ENCODE measurements around the gene PPP2R1B.

The PPP2R1B gene

GRCh38 chr11:111765984-111766833 lies at the start of gene PPP2R1B:
Gene PPP2R1B, minus strand, starts transcription at chr11:111766389. Its CDS starts 28 bp downstream, at chr11:111766361.
- TF ChIP-seq EZH2 (IDR thresholded peaks at IDR 0.05) (no peak), POLR2AphosphoS5 (IDR thresholded peaks at IDR 0.05; ENCODE audit: borderline replicate concordance, low read depth, low read length) (peak; percentile 79)
- Histone ChIP-seq H3K4me3 (peak within 1 kb of the TSS; percentile 97), H3K9me3 (ENCODE audit: low read depth, low read length) (no peaks in the 10 kb centered on the region), H3K27ac (peak within 1 kb of the TSS; percentile 72), H3K9ac (ENCODE audit: insufficient read length) (peak within 1 kb of the TSS; percentile 84), H3K36me3 (ENCODE audit: insufficient read depth, low read length) (peaks cover 38% of the 10 kb centered on the region)
- no peak for DNase-seq (ENCODE audit: low read depth, low spot score)

GRCh38 chr11:111815489-111815888 lies 49.3 kb upstream of the PPP2R1B start:
- DNase-seq (ENCODE audit: low read depth, low spot score) = no peak
- no peaks in the 10 kb centered on the region for H3K9me3 ChIP-seq (ENCODE audit: low read depth, low read length)
- peaks cover 5% of the 10 kb centered on the region; the same call in 1 of the 2 replicates for H3K36me3 ChIP-seq (ENCODE audit: insufficient read depth, low read length)
- peak overlapping the region; percentile 96 for H3K27ac ChIP-seq
- no peak overlapping the region for H3K9ac ChIP-seq (ENCODE audit: insufficient read length)
- H3K4me3 ChIP-seq = no peak overlapping the region
- TF ChIP-seq EZH2 (IDR thresholded peaks at IDR 0.05) = no peak
- TF ChIP-seq FOXP2 (optimal IDR thresholded peaks at IDR 0.05; ENCODE audit: control extremely low read depth, extremely low read length, insufficient read depth) = no peak
- no peak for TF ChIP-seq POLR2AphosphoS5 (IDR thresholded peaks at IDR 0.05; ENCODE audit: borderline replicate concordance, low read depth, low read length)

DNA sequence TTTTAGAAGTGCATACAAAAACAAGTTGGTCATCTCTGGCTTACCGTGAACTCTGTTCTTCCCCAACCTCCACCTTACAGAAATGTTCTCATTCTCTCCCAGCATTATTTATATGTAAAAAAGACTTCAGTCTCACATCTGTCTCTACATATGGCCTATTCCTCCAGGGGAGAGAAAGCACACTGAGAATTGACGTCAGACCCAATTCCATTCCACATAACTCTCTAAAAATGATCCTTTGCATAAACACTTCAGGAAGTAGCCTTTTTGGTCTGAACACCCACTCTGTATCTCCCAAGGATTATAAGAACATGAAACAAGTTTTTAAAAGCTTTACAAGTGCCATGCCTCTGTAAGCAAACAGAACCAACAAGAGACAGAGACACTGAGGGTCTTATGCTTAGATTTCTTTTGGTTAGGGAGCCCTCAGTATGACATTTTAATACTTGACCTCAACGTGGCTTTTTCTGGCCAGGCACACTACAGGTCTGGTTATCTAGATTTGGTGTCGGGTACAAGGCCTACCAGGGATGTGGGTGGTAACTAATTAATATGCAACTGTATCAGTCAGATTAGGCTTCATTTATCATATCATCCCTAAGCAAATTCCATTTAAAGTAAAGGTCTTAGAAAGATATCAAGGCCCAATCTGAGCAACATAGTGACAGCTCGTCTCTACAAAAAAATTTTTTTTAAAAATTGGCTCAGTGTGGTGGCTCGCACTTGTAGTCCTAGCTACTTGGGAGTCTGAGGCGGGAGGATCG lies 48.5 kb upstream of the PPP2R1B start:
- no peaks in the 10 kb centered on the region for H3K9me3 ChIP-seq (ENCODE audit: low read depth, low read length)
- H3K4me3 ChIP-seq = peak overlapping the region; percentile 48
- TF ChIP-seq EZH2 (IDR thresholded peaks at IDR 0.05) (no peak), FOXP2 (optimal IDR thresholded peaks at IDR 0.05; ENCODE audit: control extremely low read depth, extremely low read length, insufficient read depth) (peak; percentile 39)
- DNase-seq (ENCODE audit: low read depth, low spot score) = peak; percentile 91
- H3K36me3 ChIP-seq (ENCODE audit: insufficient read depth, low read length) = 0 out of 2 replicates have a peak, but pooled peaks cover 3% of the 10 kb centered on the region
- peak overlapping the region; percentile 65 for H3K9ac ChIP-seq (ENCODE audit: insufficient read length)
- peak overlapping the region; percentile 96 for H3K27ac ChIP-seq

DNA sequence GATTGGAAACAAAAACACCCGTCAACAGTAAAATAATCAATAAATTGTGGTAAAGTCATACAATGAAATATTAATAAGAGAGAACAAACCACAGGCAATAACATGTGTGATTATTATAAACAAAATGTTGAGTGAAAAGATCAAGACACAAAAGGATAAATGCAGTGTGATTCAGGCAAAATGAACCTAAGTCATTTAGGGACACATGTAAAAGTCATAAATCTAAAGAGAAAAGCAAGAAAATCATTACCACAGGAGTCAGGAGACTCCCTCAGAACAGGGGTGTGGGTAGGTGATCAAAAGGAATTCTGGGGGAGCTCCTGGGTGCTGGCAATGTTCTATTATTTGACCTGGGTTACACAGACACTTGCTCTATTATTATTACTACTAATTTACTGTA lies 47.9 kb upstream of the PPP2R1B start:
- Histone ChIP-seq H3K36me3 (ENCODE audit: insufficient read depth, low read length) (0 out of 2 replicates have a peak, but pooled peaks cover 3% of the 10 kb centered on the region), H3K9me3 (ENCODE audit: low read depth, low read length) (no peaks in the 10 kb centered on the region), H3K4me3 (peak overlapping the region; percentile 48), H3K9ac (ENCODE audit: insufficient read length) (peak overlapping the region; percentile 65), H3K27ac (peak overlapping the region; percentile 96)
- no peak for DNase-seq (ENCODE audit: low read depth, low spot score)
- TF ChIP-seq EZH2 (IDR thresholded peaks at IDR 0.05) (no peak), POLR2AphosphoS5 (IDR thresholded peaks at IDR 0.05; ENCODE audit: borderline replicate concordance, low read depth, low read length) (no peak), FOXP2 (optimal IDR thresholded peaks at IDR 0.05; ENCODE audit: control extremely low read depth, extremely low read length, insufficient read depth) (no peak)

DNA sequence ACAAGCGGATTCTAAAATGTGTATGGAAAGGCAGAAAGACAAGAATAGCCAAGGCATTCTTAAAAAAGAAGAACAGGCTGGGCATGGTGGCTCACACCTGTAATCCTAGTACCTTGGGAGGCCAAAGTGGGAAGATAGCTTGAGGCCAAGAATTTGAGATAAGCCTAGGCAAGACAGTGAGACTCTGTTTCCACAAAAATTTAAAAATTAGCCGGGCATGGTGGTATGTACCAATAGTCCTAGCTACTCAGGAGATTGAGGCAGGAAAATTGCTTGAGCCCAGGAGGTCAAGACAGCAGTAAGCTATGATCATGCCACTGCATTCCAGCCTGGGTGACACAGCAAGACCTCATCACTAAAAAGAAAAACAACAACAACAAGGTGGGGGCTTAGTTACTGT lies 46.0 kb upstream of the PPP2R1B start:
- no peak overlapping the region for H3K27ac ChIP-seq
- DNase-seq (ENCODE audit: low read depth, low spot score) = no peak
- TF ChIP-seq FOXP2 (optimal IDR thresholded peaks at IDR 0.05; ENCODE audit: control extremely low read depth, extremely low read length, insufficient read depth) = no peak
- TF ChIP-seq POLR2AphosphoS5 (IDR thresholded peaks at IDR 0.05; ENCODE audit: borderline replicate concordance, low read depth, low read length) = no peak
- TF ChIP-seq EZH2 (IDR thresholded peaks at IDR 0.05) = no peak
- peaks cover 3% of the 10 kb centered on the region; the same call in 1 of the 2 replicates for H3K36me3 ChIP-seq (ENCODE audit: insufficient read depth, low read length)
- no peak overlapping the region for H3K9ac ChIP-seq (ENCODE audit: insufficient read length)
- H3K9me3 ChIP-seq (ENCODE audit: low read depth, low read length) = no peaks in the 10 kb centered on the region
- no peak overlapping the region for H3K4me3 ChIP-seq

DNA sequence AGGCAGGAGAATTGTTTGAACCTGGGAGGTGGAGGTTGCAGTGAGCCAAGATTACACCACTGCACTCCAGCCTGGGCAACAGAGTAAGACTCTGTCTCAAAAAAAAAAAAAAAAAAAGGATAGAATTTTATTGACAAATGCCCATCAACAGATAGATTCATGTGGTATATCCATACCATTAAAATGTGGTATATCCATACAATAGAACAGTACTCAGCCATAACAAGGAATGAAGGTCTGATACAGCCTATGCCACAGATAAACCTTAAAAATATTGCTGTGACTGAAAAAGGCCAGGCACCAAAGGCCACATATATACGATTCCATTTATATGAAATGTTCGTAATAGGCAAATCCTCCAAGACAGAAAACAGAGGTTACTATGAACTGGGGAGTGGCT lies 45.3 kb upstream of the PPP2R1B start:
- Histone ChIP-seq H3K27ac (no peak overlapping the region), H3K9me3 (ENCODE audit: low read depth, low read length) (no peaks in the 10 kb centered on the region), H3K36me3 (ENCODE audit: insufficient read depth, low read length) (peaks cover 3% of the 10 kb centered on the region; the same call in 1 of the 2 replicates), H3K9ac (ENCODE audit: insufficient read length) (no peak overlapping the region), H3K4me3 (no peak overlapping the region)
- TF ChIP-seq POLR2AphosphoS5 (IDR thresholded peaks at IDR 0.05; ENCODE audit: borderline replicate concordance, low read depth, low read length) (no peak), EZH2 (IDR thresholded peaks at IDR 0.05) (no peak), FOXP2 (optimal IDR thresholded peaks at IDR 0.05; ENCODE audit: control extremely low read depth, extremely low read length, insufficient read depth) (no peak)
- no peak for DNase-seq (ENCODE audit: low read depth, low spot score)

DNA sequence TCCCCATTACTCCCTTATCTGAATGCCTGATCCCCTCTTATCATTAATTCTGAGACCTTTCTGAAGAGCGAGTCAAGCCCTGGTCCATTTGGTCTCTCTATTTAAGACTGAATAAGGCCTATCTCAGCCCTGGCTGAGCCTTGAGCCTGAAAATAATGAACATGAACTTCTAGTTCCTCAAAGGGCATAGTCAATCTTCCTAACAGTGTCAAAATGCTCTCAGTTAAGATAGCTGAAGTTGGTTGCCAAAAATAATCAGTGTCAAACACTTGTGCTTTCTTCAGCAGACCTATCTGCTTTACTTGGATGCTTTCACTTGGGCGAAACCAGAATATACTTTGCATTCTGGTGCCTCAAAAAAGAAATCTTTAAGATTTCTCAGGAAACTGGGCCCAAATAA lies 42.6 kb upstream of the PPP2R1B start:
- TF ChIP-seq FOXP2 (optimal IDR thresholded peaks at IDR 0.05; ENCODE audit: control extremely low read depth, extremely low read length, insufficient read depth) (no peak), POLR2AphosphoS5 (IDR thresholded peaks at IDR 0.05; ENCODE audit: borderline replicate concordance, low read depth, low read length) (no peak), EZH2 (IDR thresholded peaks at IDR 0.05) (no peak)
- H3K27ac ChIP-seq = no peak overlapping the region
- H3K9ac ChIP-seq (ENCODE audit: insufficient read length) = no peak overlapping the region
- no peaks in the 10 kb centered on the region for H3K9me3 ChIP-seq (ENCODE audit: low read depth, low read length)
- DNase-seq (ENCODE audit: low read depth, low spot score) = no peak
- H3K4me3 ChIP-seq = no peak overlapping the region
- H3K36me3 ChIP-seq (ENCODE audit: insufficient read depth, low read length) = peaks cover 8% of the 10 kb centered on the region; the same call in 1 of the 2 replicates

- DNase-seq (ENCODE audit: low read depth, low spot score) = no peak
- Histone ChIP-seq H3K27ac (no peak overlapping the region), H3K9ac (ENCODE audit: insufficient read length) (no peak overlapping the region), H3K9me3 (ENCODE audit: low read depth, low read length) (no peaks in the 10 kb centered on the region), H3K36me3 (ENCODE audit: insufficient read depth, low read length) (peaks cover 8% of the 10 kb centered on the region; the same call in 1 of the 2 replicates), H3K4me3 (no peak overlapping the region)
- no peak for TF ChIP-seq POLR2AphosphoS5 (IDR thresholded peaks at IDR 0.05; ENCODE audit: borderline replicate concordance, low read depth, low read length)
- TF ChIP-seq FOXP2 (optimal IDR thresholded peaks at IDR 0.05; ENCODE audit: control extremely low read depth, extremely low read length, insufficient read depth) = no peak
- no peak for TF ChIP-seq EZH2 (IDR thresholded peaks at IDR 0.05)
Measured at GRCh38 chr11:111808063-111808588, 41.9 kb upstream of the PPP2R1B start.
